Suprapubic skin (tissue), 4 donors: Measurements from ENCODE around the gene CSH1.
A peak's percentile ranks its signal among the peaks of the same experiment; 100 is the strongest.

Source experiments
- CTCF ChIP-seq, 2 donors: fragments of 200-600 bp in 1 of 2; fragments of 450-650 bp in 1 of 2; sonication (generic) in 1 of 2; IDR thresholded peaks; one replicate each; pipeline ENCODE4 v1.5.1; 2016 to 2019; ENCODE audit warnings: antibody characterized with exemption in 2 of 2, mild to moderate bottlenecking in 1 of 2, moderate library complexity in 1 of 2
- POLR2A ChIP-seq, 2 donors: fragments of 450-650 bp; IDR thresholded peaks; one replicate each; pipeline ENCODE4 v1.6.1; 2017; ENCODE audit warnings: antibody characterized with exemption in 2 of 2, mild to moderate bottlenecking in 2 of 2, moderate library complexity in 2 of 2
- POLR2AphosphoS5 ChIP-seq, 3 donors: sonication (generic); formaldehyde crosslinking; IDR thresholded peaks; one replicate each; pipeline ENCODE4 v1.6.1; 2017; ENCODE audit warnings: antibody characterized with exemption in 3 of 3

- TF ChIP-seq CTCF (IDR thresholded peaks at IDR 0.05) (peak; percentile 13 to 78), POLR2AphosphoS5 (IDR thresholded peaks at IDR 0.05) (no peak), POLR2A (IDR thresholded peaks at IDR 0.05) (no peak)
Observed at GRCh38 chr17:63881935-63882601, 14.3 kb downstream of the CSH1 start, which contains the start of gene GH2.
